Suprapubic skin (tissue), 4 donors: ENCODE data around the gene SPDYE17. TPM values are rescaled to one million over a fixed set of nuclear protein-coding genes. Genes with fewer than 3 reads are reported as not detected.
"Not testable (repeated sequence)": the region's sequence is repeated elsewhere in the genome, so short reads cannot be mapped to it uniquely, and the experiment has no call there.

Source experiments
- DNase-seq, 2 donors: peaks; one replicate each; pipeline ENCODE4 v3.0.0-alpha.2; 2019; ENCODE audit warnings: low spot score in 2 of 2
- H3K27ac ChIP-seq: fragments of 200-600 bp; sonication (generic); one replicate; pipeline ENCODE4 v1.5.1; 2019
- H3K27me3 ChIP-seq: fragments of 200-600 bp; sonication (generic); one replicate; pipeline ENCODE4 v1.5.1; 2019
- H3K36me3 ChIP-seq: fragments of 200-600 bp; sonication (generic); one replicate; pipeline ENCODE4 v1.5.1; 2019
- H3K4me1 ChIP-seq: fragments of 200-600 bp; sonication (generic); one replicate; pipeline ENCODE4 v1.5.1; 2019
- H3K4me3 ChIP-seq: fragments of 200-600 bp; sonication (generic); one replicate; pipeline ENCODE4 v1.5.1; 2019; ENCODE audit warnings: mild to moderate bottlenecking
- H3K9me3 ChIP-seq: fragments of 200-600 bp; sonication (generic); one replicate; pipeline ENCODE4 v1.5.1; 2019
- EP300 ChIP-seq: sonication (generic); formaldehyde crosslinking; IDR thresholded peaks from one replicate; pipeline ENCODE4 v1.6.1; 2017; ENCODE audit warnings: antibody characterized with exemption
- POLR2A ChIP-seq, 2 donors: fragments of 450-650 bp; IDR thresholded peaks; one replicate each; pipeline ENCODE4 v1.6.1; 2017; ENCODE audit warnings: antibody characterized with exemption in 2 of 2, mild to moderate bottlenecking in 2 of 2, moderate library complexity in 2 of 2
- POLR2AphosphoS5 ChIP-seq, 3 donors: sonication (generic); formaldehyde crosslinking; IDR thresholded peaks; one replicate each; pipeline ENCODE4 v1.6.1; 2017; ENCODE audit warnings: antibody characterized with exemption in 3 of 3
- WGBS: methylation state at CpG from one replicate; pipeline ENCODE4 v1.1.5; 2018; 5-methylcytosine and 5-hydroxymethylcytosine counted together
- total RNA-seq, 4 donors: library from RNA; depleted of rRNA; stranded (reverse); fragments of >200 nt; gene quantifications; one replicate each; pipeline ENCODE4 v1.1.0, GENCODE V29; 2016
- TF ChIP-seq, protein P1 (sequence below), 2 donors: fragments of 200-600 bp in 1 of 2; fragments of 450-650 bp in 1 of 2; sonication (generic) in 1 of 2; IDR thresholded peaks; one replicate each; pipeline ENCODE4 v1.5.1; 2016 to 2019; ENCODE audit warnings: antibody characterized with exemption in 2 of 2, mild to moderate bottlenecking in 1 of 2, moderate library complexity in 1 of 2

The SPDYE17 gene
- total RNA-seq, 4 donors from 2014 or later: not detected

DNA sequence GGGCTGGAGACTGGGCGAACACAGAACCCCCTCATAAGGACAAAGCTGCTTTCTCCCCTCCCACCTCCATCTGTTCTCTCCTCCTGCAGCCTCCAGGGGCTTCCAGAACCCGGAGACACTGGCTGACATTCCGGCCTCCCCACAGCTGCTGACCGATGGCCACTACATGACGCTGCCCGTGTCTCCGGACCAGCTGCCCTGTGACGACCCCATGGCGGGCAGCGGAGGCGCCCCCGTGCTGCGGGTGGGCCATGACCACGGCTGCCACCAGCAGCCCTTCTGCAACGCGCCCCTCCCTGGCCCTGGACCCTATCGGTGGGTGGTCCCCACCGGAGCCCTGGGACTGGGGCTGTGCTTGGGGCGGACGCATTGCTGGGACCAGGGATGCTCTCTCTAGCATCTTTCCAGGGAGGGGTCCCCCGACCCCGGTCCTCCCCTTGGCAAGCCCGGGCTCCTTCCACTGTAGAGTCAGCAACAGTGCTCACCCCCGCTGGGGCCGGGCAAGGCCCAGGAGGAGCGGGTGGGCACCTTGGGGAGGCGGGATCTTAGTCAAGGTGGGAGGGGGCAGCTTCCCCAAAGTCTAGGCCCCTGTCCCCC lies 26.6 kb downstream of the SPDYE17 start:
- H3K27ac ChIP-seq, H3K4me1 ChIP-seq, H3K4me3 ChIP-seq, H3K9me3 ChIP-seq, H3K27me3 ChIP-seq, DNase-seq: not testable (repeated sequence)
- peaks cover 14% of the 10 kb centered on the region for H3K36me3 ChIP-seq
- 100% methylated on average over 1 of the region's 27 CpGs for WGBS

DNA sequence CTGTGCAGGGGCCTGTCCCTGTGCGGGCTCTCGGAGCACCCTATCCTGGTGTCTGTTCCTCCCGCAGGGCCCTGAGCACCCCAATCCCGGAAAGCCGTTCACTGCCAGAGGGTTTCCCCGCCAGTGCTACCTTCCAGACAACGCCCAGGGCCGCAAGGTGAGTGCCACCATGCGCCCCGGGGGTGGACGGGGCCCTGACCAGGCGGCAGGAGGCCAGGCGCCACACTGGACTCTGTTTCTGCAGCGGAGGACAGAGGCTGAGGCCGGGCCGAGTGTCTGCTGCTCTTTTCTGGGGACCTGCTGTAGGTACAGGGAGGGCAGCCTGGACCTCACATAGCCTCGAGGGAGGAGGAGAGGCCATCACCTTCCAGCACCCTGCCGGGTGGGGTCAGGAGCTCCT lies 28.0 kb downstream of the SPDYE17 start:
- not testable (repeated sequence) for H3K27ac ChIP-seq, H3K4me1 ChIP-seq, H3K9me3 ChIP-seq, H3K4me3 ChIP-seq, DNase-seq, H3K27me3 ChIP-seq
- H3K36me3 ChIP-seq: peaks cover 15% of the 10 kb centered on the region
- no CpG with 5 or more reads among the region's 18 CpGs for WGBS

DNA sequence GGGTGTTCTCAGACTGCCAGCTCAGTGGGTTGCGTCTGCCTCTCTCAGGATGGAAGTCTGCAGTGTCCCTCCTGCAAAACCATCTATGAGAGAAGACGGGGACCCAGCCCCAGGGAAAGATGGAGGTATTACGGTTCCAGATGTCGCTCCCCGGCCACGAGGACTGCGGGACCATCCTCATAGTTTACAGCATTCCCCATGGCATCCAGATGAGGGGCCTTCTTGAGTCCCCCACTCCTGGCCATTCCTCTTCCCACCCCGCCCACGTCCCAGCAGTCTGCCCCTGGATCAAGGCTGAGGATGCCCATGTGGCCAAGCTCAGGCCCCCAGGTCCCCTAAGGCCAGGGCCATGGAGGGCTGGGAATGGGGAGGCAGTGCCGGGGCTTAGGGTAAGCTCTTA lies 28.9 kb downstream of the SPDYE17 start:
- not testable (repeated sequence) for H3K27me3 ChIP-seq, H3K4me1 ChIP-seq, H3K4me3 ChIP-seq, H3K27ac ChIP-seq, DNase-seq, H3K9me3 ChIP-seq
- peaks cover 15% of the 10 kb centered on the region for H3K36me3 ChIP-seq
- WGBS: 96% methylated on average over 9 of the region's 10 CpGs

DNA sequence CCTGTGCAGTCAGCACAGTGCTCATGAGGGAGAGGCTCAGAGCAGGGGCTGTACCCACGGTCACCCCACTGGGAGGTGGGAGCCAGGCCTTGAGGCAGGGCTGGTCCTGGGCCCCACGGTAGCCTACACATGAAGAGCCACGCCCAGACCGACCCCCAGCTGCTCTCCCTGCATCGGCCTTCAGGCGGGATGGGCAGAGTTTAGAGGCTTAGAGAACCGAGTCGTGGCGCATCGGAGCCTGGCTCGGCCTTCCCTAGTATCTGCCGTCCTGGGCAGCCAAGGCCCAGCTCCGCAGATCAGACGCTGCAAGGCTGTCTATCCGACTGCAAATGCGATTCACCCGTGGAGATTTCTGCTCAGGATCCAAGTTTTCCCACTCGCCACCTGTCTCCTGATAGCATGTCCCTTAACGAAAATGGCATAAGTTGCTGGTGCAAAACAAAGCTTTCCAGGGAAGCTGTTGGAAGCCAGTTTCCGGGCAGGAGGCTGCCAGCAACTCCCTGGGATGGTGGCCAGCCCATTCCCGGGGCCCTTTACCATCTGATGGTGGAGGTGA lies 29.4 kb downstream of the SPDYE17 start:
- H3K27me3 ChIP-seq, DNase-seq, H3K27ac ChIP-seq, H3K9me3 ChIP-seq, H3K4me1 ChIP-seq, H3K4me3 ChIP-seq: not testable (repeated sequence)
- peaks cover 15% of the 10 kb centered on the region for H3K36me3 ChIP-seq
- 73% methylated on average over 3 of the region's 21 CpGs for whole genome bisulfite sequencing

DNA sequence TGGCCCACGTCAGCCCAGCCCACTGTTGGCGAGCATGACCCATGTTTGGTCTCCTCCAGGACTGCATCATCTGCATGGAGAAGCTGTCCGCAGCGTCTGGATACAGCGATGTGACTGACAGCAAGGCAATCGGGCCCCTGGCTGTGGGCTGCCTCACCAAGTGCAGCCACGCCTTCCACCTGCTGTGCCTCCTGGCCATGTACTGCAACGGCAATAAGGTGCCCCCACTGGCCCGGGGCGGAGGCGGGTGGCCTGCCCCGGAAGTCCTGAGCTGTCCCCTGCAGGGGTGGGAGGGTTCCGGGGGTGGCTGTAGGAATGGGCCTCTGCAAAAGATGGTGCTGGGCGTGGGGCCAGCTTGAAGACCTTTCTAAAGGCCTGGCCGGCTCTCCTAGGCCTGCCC lies 30.1 kb downstream of the SPDYE17 start:
- H3K27ac ChIP-seq, H3K4me1 ChIP-seq, H3K4me3 ChIP-seq, DNase-seq, H3K27me3 ChIP-seq, H3K9me3 ChIP-seq: not testable (repeated sequence)
- WGBS: 70% methylated on average over 2 of the region's 15 CpGs
- H3K36me3 ChIP-seq: peaks cover 15% of the 10 kb centered on the region

- H3K36me3 ChIP-seq: peaks cover 15% of the 10 kb centered on the region
- H3K4me1 ChIP-seq, H3K27ac ChIP-seq, H3K9me3 ChIP-seq, H3K27me3 ChIP-seq, H3K4me3 ChIP-seq, DNase-seq: not testable (repeated sequence)
- no CpG with 5 or more reads among the region's 37 CpGs for WGBS
Observed at GRCh38 chr7:76999474-77000107, 32.6 kb downstream of the SPDYE17 start.

- not testable (repeated sequence) for H3K9me3 ChIP-seq, DNase-seq, H3K4me3 ChIP-seq, H3K27me3 ChIP-seq, H3K27ac ChIP-seq, H3K4me1 ChIP-seq
- H3K36me3 ChIP-seq: peaks cover 17% of the 10 kb centered on the region
- 71% methylated on average over 8 of the region's 11 CpGs for WGBS
Observed at GRCh38 chr7:76998764-76999450, 33.3 kb downstream of the SPDYE17 start.

GRCh38 chr7:76998285-76998589 lies 33.9 kb downstream of the SPDYE17 start:
- WGBS: 54% methylated on average over 3 of the region's 3 CpGs
- H3K4me3 ChIP-seq: no peak overlapping the region
- no peaks in the 10 kb centered on the region for H3K27me3 ChIP-seq
- TF ChIP-seq POLR2AphosphoS5 (IDR thresholded peaks at IDR 0.05) (no peak), EP300 (no peak), POLR2A (IDR thresholded peaks at IDR 0.05) (no peak)
- TF ChIP-seq, protein P1, sequence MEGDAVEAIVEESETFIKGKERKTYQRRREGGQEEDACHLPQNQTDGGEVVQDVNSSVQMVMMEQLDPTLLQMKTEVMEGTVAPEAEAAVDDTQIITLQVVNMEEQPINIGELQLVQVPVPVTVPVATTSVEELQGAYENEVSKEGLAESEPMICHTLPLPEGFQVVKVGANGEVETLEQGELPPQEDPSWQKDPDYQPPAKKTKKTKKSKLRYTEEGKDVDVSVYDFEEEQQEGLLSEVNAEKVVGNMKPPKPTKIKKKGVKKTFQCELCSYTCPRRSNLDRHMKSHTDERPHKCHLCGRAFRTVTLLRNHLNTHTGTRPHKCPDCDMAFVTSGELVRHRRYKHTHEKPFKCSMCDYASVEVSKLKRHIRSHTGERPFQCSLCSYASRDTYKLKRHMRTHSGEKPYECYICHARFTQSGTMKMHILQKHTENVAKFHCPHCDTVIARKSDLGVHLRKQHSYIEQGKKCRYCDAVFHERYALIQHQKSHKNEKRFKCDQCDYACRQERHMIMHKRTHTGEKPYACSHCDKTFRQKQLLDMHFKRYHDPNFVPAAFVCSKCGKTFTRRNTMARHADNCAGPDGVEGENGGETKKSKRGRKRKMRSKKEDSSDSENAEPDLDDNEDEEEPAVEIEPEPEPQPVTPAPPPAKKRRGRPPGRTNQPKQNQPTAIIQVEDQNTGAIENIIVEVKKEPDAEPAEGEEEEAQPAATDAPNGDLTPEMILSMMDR (IDR thresholded peaks at IDR 0.05): no peak
- H3K4me1 ChIP-seq: no peaks in the 10 kb centered on the region
- DNase-seq: no peak
- H3K36me3 ChIP-seq: peaks cover 18% of the 10 kb centered on the region
- no peaks in the 10 kb centered on the region for H3K9me3 ChIP-seq
- H3K27ac ChIP-seq: no peak overlapping the region
